HG03520 (cell line): ENCODE measurements around the gene MAN1B1.

Experiments used
- ATAC-seq: cut with Tn5 transposase; IDR thresholded peaks from one replicate; pipeline ENCODE4 v1.9.1; 2021; ENCODE audit warnings: mild to moderate bottlenecking, moderate library complexity; ENCODE audit not compliant: unreplicated experiment

MAN1B1 gene

GRCh38 chr9:137068539-137069507, 18.0 kb upstream of the MAN1B1 start:
- no peak for ATAC-seq

- ATAC-seq = peak; percentile 13
Observed at GRCh38 chr9:137069508-137070091, 17.2 kb upstream of the MAN1B1 start.

GRCh38 chr9:137070201-137070905, 16.4 kb upstream of the MAN1B1 start, which contains the start of gene SAPCD2:
Gene SAPCD2, minus strand, starts transcription at chr9:137070557. Its CDS starts 97 bp downstream, at chr9:137070460.
- peak; percentile 66 for ATAC-seq

GRCh38 chr9:137070906-137071275, 15.9 kb upstream of the MAN1B1 start:
- ATAC-seq = no peak

GRCh38 chr9:137071282-137071681, 15.5 kb upstream of the MAN1B1 start:
- ATAC-seq = no peak

GRCh38 chr9:137073992-137074399, 12.8 kb upstream of the MAN1B1 start:
- no peak for ATAC-seq

GRCh38 chr9:137074657-137075274, 12.0 kb upstream of the MAN1B1 start:
- ATAC-seq = no peak

- ATAC-seq = no peak
Observed at GRCh38 chr9:137075275-137075775, 11.5 kb upstream of the MAN1B1 start.

GRCh38 chr9:137076636-137077009, 10.2 kb upstream of the MAN1B1 start:
- ATAC-seq = no peak

- ATAC-seq = peak; percentile 50
Observed at GRCh38 chr9:137077010-137077747, 9.6 kb upstream of the MAN1B1 start, which contains the start of gene UAP1L1. Gene UAP1L1, plus strand, starts transcription at chr9:137077517. Its CDS starts 16 bp downstream, at chr9:137077533.

GRCh38 chr9:137077758-137078693, 8.8 kb upstream of the MAN1B1 start:
- peak; percentile 17 for ATAC-seq

GRCh38 chr9:137078701-137079400, 7.9 kb upstream of the MAN1B1 start:
- ATAC-seq = no peak

GRCh38 chr9:137079401-137079787, 7.4 kb upstream of the MAN1B1 start:
- ATAC-seq = no peak

GRCh38 chr9:137080260-137081122, 6.3 kb upstream of the MAN1B1 start:
- ATAC-seq = no peak

- ATAC-seq = no peak
Observed at GRCh38 chr9:137082222-137082924, 4.4 kb upstream of the MAN1B1 start.

- ATAC-seq = no peak
Observed at GRCh38 chr9:137082925-137083290, 3.9 kb upstream of the MAN1B1 start.
